Measurements from ENCODE around the gene EXOSC2. TPM values are rescaled to one million over a fixed set of nuclear protein-coding genes. Genes with fewer than 3 reads are reported as not detected.

Gene EXOSC2
- total RNA-seq, 1 experiment from 2014 or later = 41.0 TPM

GRCh38 chr9:130714586-130715110 is 21.1 kb downstream of the EXOSC2 start:
- no TSS peak for BruUV-seq (replicated peaks)
- H3K4me3 ChIP-seq (ENCODE audit: low read depth in 2 of 2, low read length in 2 of 2) = peak overlapping the region; percentile 76
- ChIA-PET CTCF (no interaction called here), POLR2A (no interaction called here)
- H3K27me3 ChIP-seq (ENCODE audit: control insufficient read depth, insufficient read depth, low read length) = no peaks in the 10 kb centered on the region
- intact Hi-C loops (cut with micrococcal nuclease; ENCODE audit: unreplicated experiment) = no loop called here
- TF ChIP-seq, protein P1, sequence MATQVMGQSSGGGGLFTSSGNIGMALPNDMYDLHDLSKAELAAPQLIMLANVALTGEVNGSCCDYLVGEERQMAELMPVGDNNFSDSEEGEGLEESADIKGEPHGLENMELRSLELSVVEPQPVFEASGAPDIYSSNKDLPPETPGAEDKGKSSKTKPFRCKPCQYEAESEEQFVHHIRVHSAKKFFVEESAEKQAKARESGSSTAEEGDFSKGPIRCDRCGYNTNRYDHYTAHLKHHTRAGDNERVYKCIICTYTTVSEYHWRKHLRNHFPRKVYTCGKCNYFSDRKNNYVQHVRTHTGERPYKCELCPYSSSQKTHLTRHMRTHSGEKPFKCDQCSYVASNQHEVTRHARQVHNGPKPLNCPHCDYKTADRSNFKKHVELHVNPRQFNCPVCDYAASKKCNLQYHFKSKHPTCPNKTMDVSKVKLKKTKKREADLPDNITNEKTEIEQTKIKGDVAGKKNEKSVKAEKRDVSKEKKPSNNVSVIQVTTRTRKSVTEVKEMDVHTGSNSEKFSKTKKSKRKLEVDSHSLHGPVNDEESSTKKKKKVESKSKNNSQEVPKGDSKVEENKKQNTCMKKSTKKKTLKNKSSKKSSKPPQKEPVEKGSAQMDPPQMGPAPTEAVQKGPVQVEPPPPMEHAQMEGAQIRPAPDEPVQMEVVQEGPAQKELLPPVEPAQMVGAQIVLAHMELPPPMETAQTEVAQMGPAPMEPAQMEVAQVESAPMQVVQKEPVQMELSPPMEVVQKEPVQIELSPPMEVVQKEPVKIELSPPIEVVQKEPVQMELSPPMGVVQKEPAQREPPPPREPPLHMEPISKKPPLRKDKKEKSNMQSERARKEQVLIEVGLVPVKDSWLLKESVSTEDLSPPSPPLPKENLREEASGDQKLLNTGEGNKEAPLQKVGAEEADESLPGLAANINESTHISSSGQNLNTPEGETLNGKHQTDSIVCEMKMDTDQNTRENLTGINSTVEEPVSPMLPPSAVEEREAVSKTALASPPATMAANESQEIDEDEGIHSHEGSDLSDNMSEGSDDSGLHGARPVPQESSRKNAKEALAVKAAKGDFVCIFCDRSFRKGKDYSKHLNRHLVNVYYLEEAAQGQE (IDR thresholded peaks at IDR 0.05; ENCODE audit: insufficient read depth in 1 of 2, low read depth in 2 of 2, low read length in 1 of 2) = no peak
- TF ChIP-seq TCF7L2 (IDR thresholded peaks at IDR 0.05; ENCODE audit: low read depth, low read length) (no peak), SIN3A (IDR thresholded peaks at IDR 0.05; ENCODE audit: borderline replicate concordance, insufficient read depth, low read depth, low read length) (no peak), CTCF (IDR thresholded peaks at IDR 0.05) (no peak), POLR2AphosphoS5 (IDR thresholded peaks at IDR 0.05; ENCODE audit: low read depth, low read length) (no peak)
- 0 out of 2 replicates have a peak, but pooled peaks cover 7% of the 10 kb centered on the region for H3K4me1 ChIP-seq (ENCODE audit: control insufficient read depth, insufficient read depth, low read length)
- DNase-seq (ENCODE audit: low read depth, low spot score) (no peak), ATAC-seq (no peak)
- H3K36me3 ChIP-seq (ENCODE audit: control insufficient read depth, insufficient read depth, low read length) = no peaks in the 10 kb centered on the region; the same call in 1 of the 2 replicates
- H3K27ac ChIP-seq (ENCODE audit: low read length) = peak overlapping the region; percentile 79
- no peaks in the 10 kb centered on the region for H3K9me3 ChIP-seq (ENCODE audit: control insufficient read depth, insufficient read depth, low read depth, low read length)
- in situ Hi-C loops (cut with HindIII; ENCODE audit: low pct_unique_long_range_greater_than_20kb, low sequenced_read_pairs) = no loop called here

- DNase-seq (ENCODE audit: low read depth, low spot score) = no peak
- no TSS peak for BruUV-seq (replicated peaks)
- POLR2A ChIA-PET = interaction anchor here (0.6 kb wide), 1 partner anchor 138 kb away, joined by 8 read pairs; no protein-coding TSS in a partner anchor
- ATAC-seq = no peak
- no peaks in the 10 kb centered on the region for H3K9me3 ChIP-seq (ENCODE audit: control insufficient read depth, insufficient read depth, low read depth, low read length)
- H3K27ac ChIP-seq (ENCODE audit: low read length) = peak overlapping the region; percentile 79
- H3K4me1 ChIP-seq (ENCODE audit: control insufficient read depth, insufficient read depth, low read length) = 0 out of 2 replicates have a peak, but pooled peaks cover 7% of the 10 kb centered on the region
- no peak for TF ChIP-seq SIN3A (IDR thresholded peaks at IDR 0.05; ENCODE audit: borderline replicate concordance, insufficient read depth, low read depth, low read length)
- TF ChIP-seq, protein P1 (IDR thresholded peaks at IDR 0.05; ENCODE audit: insufficient read depth in 1 of 2, low read depth in 2 of 2, low read length in 1 of 2) = no peak
- TF ChIP-seq CTCF (IDR thresholded peaks at IDR 0.05) = no peak
- TF ChIP-seq POLR2AphosphoS5 (IDR thresholded peaks at IDR 0.05; ENCODE audit: low read depth, low read length) = no peak
- no peak for TF ChIP-seq TCF7L2 (IDR thresholded peaks at IDR 0.05; ENCODE audit: low read depth, low read length)
- peak overlapping the region; percentile 76 for H3K4me3 ChIP-seq (ENCODE audit: low read depth in 2 of 2, low read length in 2 of 2)
- intact Hi-C loops (cut with micrococcal nuclease; ENCODE audit: unreplicated experiment) = no loop called here
- in situ Hi-C loops (cut with HindIII; ENCODE audit: low pct_unique_long_range_greater_than_20kb, low sequenced_read_pairs) = no loop called here
- no peaks in the 10 kb centered on the region for H3K27me3 ChIP-seq (ENCODE audit: control insufficient read depth, insufficient read depth, low read length)
- no peaks in the 10 kb centered on the region; the same call in 1 of the 2 replicates for H3K36me3 ChIP-seq (ENCODE audit: control insufficient read depth, insufficient read depth, low read length)
- CTCF ChIA-PET = interaction anchor here (0.5 kb wide), 1 partner anchor 17 kb away, joined by 3 read pairs; no protein-coding TSS in a partner anchor
These were observed 21.7 kb downstream of the EXOSC2 start for GRCh38 chr9:130715270-130715669.
